ENCODE measurements around the gene TTC28. TPM values are rescaled to one million over a fixed set of nuclear protein-coding genes. Genes with fewer than 3 reads are reported as not detected.

The TTC28 gene
- total RNA-seq, 5 donors from 2014 or later (not counting 1 experiment from before 2014, with no cell fraction given), result 2.3 to 7.8 (median 3.0) TPM

GRCh38 chr22:28397306-28397705 lies 282.3 kb downstream of the TTC28 start:
- H3K4me3 Mint-ChIP-seq, result no peak overlapping the region
- H3K4me1 ChIP-seq (ENCODE audit: control insufficient read depth in 1 of 2, extremely low read depth in 1 of 2, insufficient read depth in 2 of 2, low read length in 2 of 2), result no peaks in the 10 kb centered on the region
- no peak for DNase-seq
- H3K27ac Mint-ChIP-seq, result no peak overlapping the region
- H3K4me1 Mint-ChIP-seq, result peaks cover 0 to 2% (median 0%) of the 10 kb centered on the region in 3 donors
- no peak for ATAC-seq (replicated peaks in 1 of 4)
- ChIA-PET CTCF (no interaction called here), POLR2A (no interaction called here)
- no peaks in the 10 kb centered on the region for H3K36me3 ChIP-seq (ENCODE audit: control insufficient read depth in 2 of 2, extremely low read depth in 1 of 2, insufficient read depth in 1 of 2, low read length in 1 of 2)
- H3K4me3 ChIP-seq (ENCODE audit: control insufficient read depth in 1 of 2, extremely low read depth in 1 of 2, low read length in 1 of 2), result no peak overlapping the region
- H3K9me3 ChIP-seq, result no peaks in the 10 kb centered on the region
- peaks cover 0 to 20% of the 10 kb centered on the region in 2 donors for H3K27me3 Mint-ChIP-seq
- peaks cover 0 to 9% of the 10 kb centered on the region in 2 experiments for H3K27me3 ChIP-seq (replicated peaks in 1 of 2; ENCODE audit: control insufficient read depth in 2 of 2, extremely low read depth in 1 of 2, insufficient read depth in 2 of 2, low read length in 1 of 2)
- no peaks in the 10 kb centered on the region for H3K9me3 Mint-ChIP-seq
- no CpG with 5 or more reads among the region's 4 CpGs for WGBS (ENCODE audit: insufficient coverage)
- no peak overlapping the region for H3K27ac ChIP-seq (ENCODE audit: low read length)
- no peaks in the 10 kb centered on the region for H3K36me3 Mint-ChIP-seq

- H3K27ac Mint-ChIP-seq, result no peak overlapping the region
- Histone ChIP-seq H3K27ac (ENCODE audit: low read length) (no peak overlapping the region), H3K36me3 (ENCODE audit: control insufficient read depth in 2 of 2, extremely low read depth in 1 of 2, insufficient read depth in 1 of 2, low read length in 1 of 2) (no peaks in the 10 kb centered on the region), H3K4me1 (ENCODE audit: control insufficient read depth in 1 of 2, extremely low read depth in 1 of 2, insufficient read depth in 2 of 2, low read length in 2 of 2) (no peaks in the 10 kb centered on the region), H3K4me3 (ENCODE audit: control insufficient read depth in 1 of 2, extremely low read depth in 1 of 2, low read length in 1 of 2) (no peak overlapping the region), H3K27me3 (replicated peaks in 1 of 2; ENCODE audit: control insufficient read depth in 2 of 2, extremely low read depth in 1 of 2, insufficient read depth in 2 of 2, low read length in 1 of 2) (peaks cover 0 to 9% of the 10 kb centered on the region in 2 experiments), H3K9me3 (no peaks in the 10 kb centered on the region)
- ChIA-PET POLR2A (interaction anchor here in 1 of 2 donors (1.1 kb wide), 1 partner anchor 46 kb away, joined by 3 read pairs; no protein-coding TSS in a partner anchor), CTCF (no interaction called here)
- H3K9me3 Mint-ChIP-seq, result peaks cover 0 to 4% (median 0%) of the 10 kb centered on the region in 3 donors
- ATAC-seq (replicated peaks in 1 of 4) (no peak), DNase-seq (no peak)
- peaks cover 0 to 20% of the 10 kb centered on the region in 2 donors for H3K27me3 Mint-ChIP-seq
- H3K36me3 Mint-ChIP-seq, result no peaks in the 10 kb centered on the region
- no peak overlapping the region for H3K4me3 Mint-ChIP-seq
- peaks cover 0 to 2% (median 0%) of the 10 kb centered on the region in 3 donors for H3K4me1 Mint-ChIP-seq
- 6% methylated on average over 2 of the region's 2 CpGs for WGBS (ENCODE audit: insufficient coverage)
Observed at GRCh38 chr22:28395920-28396753, 283.5 kb downstream of the TTC28 start.

- Histone ChIP-seq H3K4me1 (ENCODE audit: control insufficient read depth in 1 of 2, extremely low read depth in 1 of 2, insufficient read depth in 2 of 2, low read length in 2 of 2) (no peaks in the 10 kb centered on the region), H3K36me3 (ENCODE audit: control insufficient read depth in 2 of 2, extremely low read depth in 1 of 2, insufficient read depth in 1 of 2, low read length in 1 of 2) (no peaks in the 10 kb centered on the region), H3K27me3 (replicated peaks in 1 of 2; ENCODE audit: control insufficient read depth in 2 of 2, extremely low read depth in 1 of 2, insufficient read depth in 2 of 2, low read length in 1 of 2) (peaks cover 0 to 9% of the 10 kb centered on the region in 2 experiments), H3K27ac (ENCODE audit: low read length) (no peak overlapping the region), H3K9me3 (no peaks in the 10 kb centered on the region), H3K4me3 (ENCODE audit: control insufficient read depth in 1 of 2, extremely low read depth in 1 of 2, low read length in 1 of 2) (no peak overlapping the region)
- DNase-seq (no peak), ATAC-seq (replicated peaks in 1 of 4) (no peak)
- ChIA-PET CTCF (no interaction called here), POLR2A (no interaction called here)
- Mint-ChIP-seq H3K9me3 (peaks cover 0 to 4% (median 0%) of the 10 kb centered on the region in 3 donors), H3K4me3 (no peak overlapping the region), H3K4me1 (peaks cover 0 to 2% (median 0%) of the 10 kb centered on the region in 3 donors), H3K27ac (no peak overlapping the region), H3K27me3 (peaks cover 0 to 19% of the 10 kb centered on the region in 2 donors), H3K36me3 (no peaks in the 10 kb centered on the region)
- WGBS (ENCODE audit: insufficient coverage), result no CpG with 5 or more reads among the region's 4 CpGs
Observed at GRCh38 chr22:28395520-28395919, 284.1 kb downstream of the TTC28 start.

GRCh38 chr22:28394513-28395110 lies 285.0 kb downstream of the TTC28 start:
- ChIA-PET CTCF (no interaction called here), POLR2A (no interaction called here)
- peaks cover 0 to 2% (median 0%) of the 10 kb centered on the region in 3 donors for H3K4me1 Mint-ChIP-seq
- H3K9me3 Mint-ChIP-seq, result peaks cover 0 to 4% (median 0%) of the 10 kb centered on the region in 3 donors
- no peak overlapping the region for H3K4me3 ChIP-seq (ENCODE audit: control insufficient read depth in 1 of 2, extremely low read depth in 1 of 2, low read length in 1 of 2)
- 60% methylated on average over 1 of the region's 2 CpGs for WGBS (ENCODE audit: insufficient coverage)
- peaks cover 0 to 18% of the 10 kb centered on the region in 2 donors for H3K27me3 Mint-ChIP-seq
- ATAC-seq (replicated peaks in 1 of 4), result no peak
- H3K27ac ChIP-seq (ENCODE audit: low read length), result no peak overlapping the region
- H3K27me3 ChIP-seq (replicated peaks in 1 of 2; ENCODE audit: control insufficient read depth in 2 of 2, extremely low read depth in 1 of 2, insufficient read depth in 2 of 2, low read length in 1 of 2), result peaks cover 0 to 9% of the 10 kb centered on the region in 2 experiments
- no peaks in the 10 kb centered on the region for H3K4me1 ChIP-seq (ENCODE audit: control insufficient read depth in 1 of 2, extremely low read depth in 1 of 2, insufficient read depth in 2 of 2, low read length in 2 of 2)
- no peaks in the 10 kb centered on the region for H3K9me3 ChIP-seq
- H3K36me3 Mint-ChIP-seq, result no peaks in the 10 kb centered on the region
- H3K4me3 Mint-ChIP-seq, result no peak overlapping the region
- H3K27ac Mint-ChIP-seq, result no peak overlapping the region
- DNase-seq, result no peak
- H3K36me3 ChIP-seq (ENCODE audit: control insufficient read depth in 2 of 2, extremely low read depth in 1 of 2, insufficient read depth in 1 of 2, low read length in 1 of 2), result no peaks in the 10 kb centered on the region

- Mint-ChIP-seq H3K36me3 (no peaks in the 10 kb centered on the region), H3K27me3 (no peaks in the 10 kb centered on the region), H3K9me3 (peaks cover 0 to 4% (median 0%) of the 10 kb centered on the region in 3 donors), H3K27ac (no peak overlapping the region), H3K4me1 (no peaks in the 10 kb centered on the region), H3K4me3 (no peak overlapping the region)
- Histone ChIP-seq H3K4me1 (ENCODE audit: control insufficient read depth in 1 of 2, extremely low read depth in 1 of 2, insufficient read depth in 2 of 2, low read length in 2 of 2) (no peaks in the 10 kb centered on the region), H3K27ac (ENCODE audit: low read length) (no peak overlapping the region), H3K9me3 (no peaks in the 10 kb centered on the region), H3K36me3 (ENCODE audit: control insufficient read depth in 2 of 2, extremely low read depth in 1 of 2, insufficient read depth in 1 of 2, low read length in 1 of 2) (no peaks in the 10 kb centered on the region), H3K27me3 (replicated peaks in 1 of 2; ENCODE audit: control insufficient read depth in 2 of 2, extremely low read depth in 1 of 2, insufficient read depth in 2 of 2, low read length in 1 of 2) (no peaks in the 10 kb centered on the region), H3K4me3 (ENCODE audit: control insufficient read depth in 1 of 2, extremely low read depth in 1 of 2, low read length in 1 of 2) (no peak overlapping the region)
- ATAC-seq (replicated peaks in 1 of 4) (no peak), DNase-seq (no peak)
- no CpG with 5 or more reads among the region's 3 CpGs for WGBS (ENCODE audit: insufficient coverage)
- CTCF ChIA-PET, result interaction anchor here in 1 of 2 donors (0.6 kb wide), 1 partner anchor 24 kb away, joined by 3 read pairs; no protein-coding TSS in a partner anchor
- POLR2A ChIA-PET, result no interaction called here
Observed at GRCh38 chr22:28381429-28382167, 298.0 kb downstream of the TTC28 start.

- Histone ChIP-seq H3K27ac (ENCODE audit: low read length) (no peak overlapping the region), H3K4me3 (ENCODE audit: control insufficient read depth in 1 of 2, extremely low read depth in 1 of 2, low read length in 1 of 2) (no peak overlapping the region), H3K36me3 (ENCODE audit: control insufficient read depth in 2 of 2, extremely low read depth in 1 of 2, insufficient read depth in 1 of 2, low read length in 1 of 2) (no peaks in the 10 kb centered on the region), H3K4me1 (ENCODE audit: control insufficient read depth in 1 of 2, extremely low read depth in 1 of 2, insufficient read depth in 2 of 2, low read length in 2 of 2) (no peaks in the 10 kb centered on the region), H3K9me3 (no peaks in the 10 kb centered on the region), H3K27me3 (replicated peaks in 1 of 2; ENCODE audit: control insufficient read depth in 2 of 2, extremely low read depth in 1 of 2, insufficient read depth in 2 of 2, low read length in 1 of 2) (no peaks in the 10 kb centered on the region)
- no peak overlapping the region for H3K27ac Mint-ChIP-seq
- POLR2A ChIA-PET, result no interaction called here
- peaks cover 0 to 4% (median 0%) of the 10 kb centered on the region in 3 donors for H3K9me3 Mint-ChIP-seq
- H3K4me3 Mint-ChIP-seq, result no peak overlapping the region
- H3K4me1 Mint-ChIP-seq, result no peaks in the 10 kb centered on the region
- CTCF ChIA-PET, result interaction anchor here in 1 of 2 donors (0.5 kb wide), 1 partner anchor 1188 kb away, joined by 8 read pairs; no protein-coding TSS in a partner anchor
- no peaks in the 10 kb centered on the region for H3K36me3 Mint-ChIP-seq
- no peaks in the 10 kb centered on the region for H3K27me3 Mint-ChIP-seq
- ATAC-seq (replicated peaks in 1 of 4) (no peak), DNase-seq (no peak)
- WGBS (ENCODE audit: insufficient coverage), result no CpG with 5 or more reads among the region's 4 CpGs
Observed at GRCh38 chr22:28379951-28380350, 299.7 kb downstream of the TTC28 start.

Data from T-cell (primary cell).